Stimulated activated CD8-positive, alpha-beta memory T cell treated with anti-CD3 and anti-CD28 coated beads, Interleukin-12 subunit alpha, Interleukin-12 subunit beta, amount 100 ng/mL, for 24 hours (primary cell): ENCODE measurements around the gene HDAC7.

Source experiments
- DNase-seq: peaks from one replicate; pipeline ENCODE4 v3.0.0-alpha.2; 2020; ENCODE audit errors: extremely low read depth

The HDAC7 gene

DNA sequence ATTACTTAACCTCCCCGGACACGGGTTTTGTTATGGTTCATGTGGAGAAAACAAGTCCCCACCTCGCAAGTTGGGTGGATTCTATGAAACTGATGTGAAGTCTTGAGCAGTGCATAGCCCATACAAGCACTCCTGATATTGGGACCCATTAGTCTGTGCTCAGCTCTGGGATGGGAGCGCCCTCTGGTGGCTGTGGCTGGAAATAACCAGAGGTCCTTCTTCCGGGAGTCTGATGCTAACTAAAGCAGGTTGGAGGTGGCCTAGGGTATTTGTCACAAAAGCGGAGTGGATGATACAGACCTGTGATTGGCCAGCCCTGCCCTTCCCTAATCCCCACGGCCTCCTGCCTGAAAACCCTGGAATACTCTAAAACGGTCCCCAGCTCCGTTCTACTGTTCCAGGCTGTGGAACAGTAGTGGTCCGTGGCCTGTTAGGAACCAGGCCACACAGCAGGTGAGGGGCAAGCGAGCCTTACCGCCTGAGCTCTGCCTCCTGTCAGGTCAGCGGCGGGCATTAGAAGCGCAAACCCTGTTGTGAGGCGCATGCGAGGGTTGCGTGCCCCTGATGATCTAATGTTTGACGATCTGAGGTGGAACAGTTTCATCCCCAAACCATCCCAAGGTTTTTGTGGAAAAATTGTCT is 40.3 kb downstream of the HDAC7 start:
- peak; percentile 79 for DNase-seq

DNA sequence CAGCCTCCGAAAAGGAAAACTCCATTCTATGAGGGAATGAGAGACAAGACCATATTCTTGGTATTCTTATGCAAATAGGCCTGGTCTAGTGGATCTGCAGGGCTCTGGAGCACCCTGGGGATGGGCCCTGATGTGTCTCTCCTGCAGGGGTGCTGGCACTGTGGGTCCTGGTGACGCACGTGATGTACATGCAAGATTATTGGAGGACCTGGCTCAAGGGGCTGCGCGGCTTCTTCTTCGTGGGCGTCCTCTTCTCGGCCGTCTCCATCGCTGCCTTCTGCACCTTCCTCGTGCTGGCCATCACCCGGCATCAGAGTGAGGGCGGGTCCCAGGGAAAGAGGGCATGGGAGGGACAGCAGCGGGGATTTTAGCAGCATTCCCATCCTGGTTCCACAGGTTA is 40.8 kb downstream of the HDAC7 start:
- DNase-seq, result no peak

DNA sequence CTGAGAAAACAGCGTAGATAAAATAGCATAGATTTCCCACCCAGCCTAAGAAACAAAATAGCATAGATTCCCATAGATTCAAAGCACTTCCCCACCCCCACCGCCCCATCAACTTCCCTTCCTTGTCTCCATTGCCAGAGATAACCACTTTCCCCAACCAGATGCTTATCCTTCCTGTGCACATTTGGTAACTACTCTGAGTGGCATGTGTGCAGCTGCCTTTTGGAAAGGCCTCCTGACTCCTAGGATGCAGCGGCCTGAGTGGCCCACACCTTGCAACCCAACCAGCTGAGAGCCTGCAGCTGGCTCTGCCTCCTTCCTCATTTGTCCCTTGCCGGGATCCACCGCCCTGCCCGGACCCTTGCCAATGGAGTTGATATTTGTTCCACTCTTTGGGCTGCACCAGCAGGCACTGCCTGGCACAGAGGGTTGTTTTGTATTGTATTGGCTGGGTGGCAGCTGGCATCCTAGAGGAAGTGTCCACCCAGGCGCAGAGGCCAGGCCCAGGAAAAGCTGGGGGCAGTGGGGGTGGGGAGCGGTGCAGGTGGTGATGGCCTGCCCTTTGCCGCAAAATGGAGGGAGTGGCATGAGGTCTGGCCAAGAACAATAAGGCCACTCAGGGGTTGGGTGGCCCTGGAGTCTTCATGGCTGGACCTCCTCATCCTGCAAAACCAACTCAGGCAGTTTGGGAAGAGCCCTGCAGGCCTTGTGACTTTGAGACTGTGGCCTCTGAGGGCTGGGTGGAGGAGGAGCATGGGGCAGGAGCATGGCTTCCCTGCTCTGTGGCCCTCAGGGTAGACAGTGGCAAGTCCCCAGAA is 41.8 kb downstream of the HDAC7 start:
- no peak for DNase-seq

DNA sequence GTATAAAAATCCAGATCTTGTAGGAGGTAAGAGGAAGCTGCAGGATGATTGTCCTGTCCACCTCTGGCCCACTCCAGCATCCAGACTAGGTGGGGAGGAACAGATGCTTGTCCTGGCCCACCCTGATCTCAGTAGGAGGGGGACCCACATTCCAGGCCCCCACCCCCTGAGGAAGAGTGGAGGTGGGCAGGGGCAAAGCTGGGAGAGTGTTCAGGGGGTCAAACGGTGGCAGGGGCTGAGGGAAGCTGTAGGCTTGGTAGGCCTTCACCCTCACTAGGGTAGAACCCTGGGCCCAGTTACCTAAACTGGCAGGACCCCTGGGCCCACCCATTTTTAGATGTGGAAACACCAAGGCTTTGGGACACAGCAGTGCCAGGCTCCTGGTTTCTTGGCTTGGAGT is 42.6 kb downstream of the HDAC7 start:
- DNase-seq, result no peak

DNA sequence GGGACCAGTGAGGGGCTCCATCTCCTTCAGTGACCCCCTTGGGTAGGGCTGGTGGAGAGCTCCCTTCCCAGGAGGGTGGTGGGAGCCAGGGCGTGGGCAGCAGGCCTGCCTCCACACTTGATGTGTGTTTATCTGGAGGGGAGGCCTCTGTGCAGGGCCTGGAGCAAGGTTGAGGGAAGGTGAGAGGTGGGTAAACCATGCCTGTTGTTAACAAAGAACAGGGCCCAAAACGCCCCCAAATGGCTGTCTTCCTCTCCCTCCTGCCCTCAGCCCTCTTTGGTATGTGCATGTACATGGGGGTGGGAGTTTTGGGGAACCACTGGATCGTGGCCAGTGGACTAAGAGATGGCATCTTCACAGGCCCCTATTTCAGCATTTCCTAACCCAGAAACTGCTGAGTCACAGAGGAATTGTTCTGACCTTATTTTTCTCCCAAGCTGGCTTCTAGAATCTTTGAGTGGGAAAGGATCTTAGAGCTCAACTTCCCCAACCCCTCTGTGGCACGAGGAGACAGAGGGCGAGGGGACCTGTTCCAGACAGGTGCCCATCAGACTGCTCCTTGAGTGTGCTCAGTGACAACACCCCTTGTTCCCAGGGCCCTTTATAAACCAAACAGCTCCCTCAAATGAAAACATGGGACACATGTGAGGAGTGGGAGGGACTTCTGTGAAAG is 43.1 kb downstream of the HDAC7 start:
- no peak for DNase-seq

DNA sequence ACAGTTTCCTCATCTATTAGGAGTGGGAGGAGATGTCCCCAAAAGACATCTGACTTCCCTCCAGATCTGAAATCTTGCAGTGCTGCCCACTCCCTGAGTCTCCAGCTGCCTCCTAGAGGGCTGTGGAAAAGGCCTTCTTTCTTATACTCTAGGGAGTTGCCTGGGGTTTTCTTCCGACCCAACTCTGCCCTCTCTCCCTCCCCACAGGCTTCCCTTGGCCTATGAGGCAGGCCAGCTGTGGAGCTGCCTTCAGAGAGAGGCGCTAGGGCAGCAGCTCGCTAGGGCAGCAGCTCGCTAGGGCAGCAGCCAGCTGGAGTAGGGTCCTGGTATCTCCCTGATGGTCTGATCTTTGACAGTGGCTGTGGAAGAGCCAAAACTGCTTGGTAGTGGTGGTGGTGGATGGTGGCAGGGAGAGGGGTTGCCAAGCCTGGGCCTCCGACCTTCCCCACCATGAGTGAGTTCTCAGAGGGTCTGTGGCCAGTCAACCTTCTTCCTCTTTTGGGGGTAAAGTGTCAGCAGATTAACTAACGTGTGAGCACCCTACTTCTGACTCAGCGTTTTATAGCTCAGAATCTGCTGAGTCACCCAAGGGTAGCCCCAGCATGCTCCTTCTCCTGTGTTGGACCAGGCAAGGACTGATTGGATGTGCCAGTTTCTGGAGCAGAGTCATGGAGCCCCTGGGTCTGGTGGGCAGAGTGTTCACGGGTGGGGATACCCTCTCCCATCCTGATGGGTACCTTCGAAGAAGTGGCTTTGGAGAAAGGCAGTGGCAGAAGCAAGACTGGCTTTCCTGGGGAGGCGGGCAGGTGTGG is 44.4 kb downstream of the HDAC7 start:
- no peak for DNase-seq

DNA sequence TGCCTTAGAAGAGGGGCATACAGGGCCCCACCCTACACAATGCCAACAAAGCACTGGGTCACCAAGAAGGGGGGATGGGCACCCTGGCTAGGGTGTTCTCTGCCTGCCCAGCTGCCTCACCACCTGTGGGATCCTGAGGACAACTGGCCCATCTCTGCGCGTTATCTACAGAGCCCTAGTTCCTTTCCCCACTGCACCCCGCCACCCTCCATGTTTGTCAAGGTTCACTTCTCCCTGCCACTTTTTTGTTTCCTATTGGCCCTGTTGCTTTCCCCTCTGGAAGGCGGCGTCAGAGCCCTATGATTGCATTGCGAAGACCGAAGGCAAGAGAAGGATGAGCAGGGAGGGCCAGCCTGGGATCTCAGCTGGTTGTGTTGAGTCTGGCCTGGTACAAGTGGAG is 45.0 kb downstream of the HDAC7 start:
- no peak for DNase-seq

DNA sequence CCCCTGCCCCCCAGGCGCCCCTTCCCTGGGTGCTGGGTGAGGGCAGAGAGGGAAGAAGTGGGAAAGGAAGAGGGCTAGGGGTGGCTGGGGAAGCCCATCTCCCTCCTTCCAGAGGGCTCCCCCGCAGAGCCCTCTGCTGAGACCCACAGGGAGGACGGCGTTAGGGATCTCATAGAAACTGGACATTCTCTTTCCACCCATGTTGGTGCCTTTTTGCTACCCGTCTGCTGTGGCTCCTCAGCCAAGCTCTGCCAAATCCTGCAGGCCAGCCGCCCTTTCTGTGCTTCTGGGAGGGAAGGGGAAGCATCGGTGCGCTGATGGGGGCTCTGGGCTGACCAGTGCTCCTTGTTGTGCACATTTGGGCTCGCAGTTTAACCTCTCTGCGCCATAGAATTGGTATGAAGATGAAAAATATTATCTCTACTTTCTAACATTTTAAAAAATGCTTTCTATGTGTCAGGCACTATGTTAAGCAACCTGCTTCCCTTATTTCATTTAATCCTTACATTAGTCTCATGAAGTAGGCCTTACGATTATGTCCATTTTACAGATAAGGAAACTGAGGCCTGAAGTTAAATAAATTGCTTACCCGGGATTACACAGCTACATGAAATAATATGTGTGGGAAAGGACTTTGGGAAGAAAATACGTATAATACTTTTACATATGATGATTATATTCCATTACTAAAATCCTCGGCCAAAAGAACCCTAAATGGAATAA is 45.7 kb downstream of the HDAC7 start:
- DNase-seq, result no peak

DNA sequence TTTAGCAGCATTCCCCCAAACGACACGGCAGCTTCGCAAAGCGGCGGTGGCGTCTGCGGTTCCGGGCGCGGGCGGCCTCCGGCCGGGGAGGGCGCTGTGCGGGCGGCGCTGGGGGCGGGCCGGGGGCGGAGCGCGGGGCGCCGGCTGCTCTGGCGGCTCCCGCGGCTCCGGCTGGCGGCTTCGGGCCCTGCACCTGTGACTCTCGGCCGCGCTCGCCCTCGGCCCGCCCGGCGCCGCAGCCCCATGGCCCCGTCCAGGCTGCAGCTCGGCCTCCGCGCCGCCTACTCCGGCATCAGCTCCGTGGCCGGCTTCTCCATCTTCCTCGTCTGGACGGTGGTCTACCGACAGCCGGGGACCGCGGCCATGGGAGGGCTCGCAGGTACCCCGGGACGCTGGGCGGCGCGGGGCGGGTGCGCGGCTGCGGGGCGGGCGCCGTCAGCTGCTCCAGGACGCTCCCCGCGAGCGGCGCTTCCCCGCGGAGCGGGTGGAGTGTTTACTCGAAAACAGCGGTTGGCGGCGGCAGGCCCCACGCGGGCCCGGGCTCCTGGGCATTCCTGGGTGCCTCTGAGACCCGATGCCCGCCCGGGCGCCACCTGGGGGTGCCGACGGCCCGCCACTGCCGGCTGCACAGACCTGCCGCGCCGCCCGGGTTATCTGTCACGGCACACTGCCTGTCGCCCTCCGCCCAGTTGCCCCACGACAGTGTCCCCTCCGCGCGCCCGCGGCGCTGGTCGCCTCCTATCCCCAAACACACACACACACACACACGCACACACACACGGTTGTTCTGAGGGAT is 46.4 kb downstream of the HDAC7 start, which contains the start of gene SLC48A1:
TSS of gene SLC48A1 (plus strand) at position 177 of the 796 bp plus-strand sequence. CDS start at position 244, 67 bp downstream.
- DNase-seq, result peak; percentile 33

DNA sequence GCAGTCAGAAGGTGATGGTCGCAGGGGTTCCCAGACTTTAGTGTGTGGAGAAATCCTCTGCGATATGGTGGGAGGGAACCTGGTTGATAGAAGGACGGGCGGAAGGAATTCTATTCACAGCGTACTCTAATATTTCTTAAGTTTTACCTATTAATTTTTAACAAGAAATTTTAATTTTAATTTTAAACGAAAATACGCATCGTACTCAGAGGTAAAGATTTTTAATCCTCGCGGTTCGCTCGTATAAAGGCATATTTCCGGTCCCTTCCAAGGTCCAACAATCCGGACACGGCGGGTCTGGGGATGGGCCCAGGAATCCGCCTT is 47.0 kb downstream of the HDAC7 start:
- no peak for DNase-seq

DNA sequence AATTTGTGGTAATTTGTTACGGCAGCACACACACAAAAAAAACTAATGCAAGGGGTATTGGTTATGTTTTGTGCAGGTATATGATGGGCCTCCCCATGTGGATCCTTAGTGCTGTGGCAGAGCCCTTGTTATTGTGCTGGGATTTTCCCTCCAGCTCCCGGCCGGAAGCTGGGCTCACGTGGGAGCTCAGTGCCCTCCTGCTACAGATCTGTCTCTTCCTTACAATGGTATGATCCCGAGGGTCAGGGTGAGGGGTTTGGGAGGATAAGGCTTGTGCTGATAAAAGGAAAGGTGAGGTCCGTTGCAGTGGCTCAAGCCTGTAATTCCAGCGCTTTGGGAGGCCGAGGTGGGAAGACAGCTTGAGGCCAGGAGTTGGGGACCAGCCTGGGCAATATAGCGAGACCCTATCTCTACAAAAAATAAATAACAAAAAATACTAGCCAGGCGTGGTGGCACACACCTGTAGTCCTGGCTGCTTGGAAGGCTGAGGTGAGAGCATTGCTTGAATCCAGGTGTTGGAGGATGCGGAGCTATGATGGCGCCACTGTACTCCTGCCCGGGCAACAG is 47.5 kb downstream of the HDAC7 start:
- no peak for DNase-seq

DNA sequence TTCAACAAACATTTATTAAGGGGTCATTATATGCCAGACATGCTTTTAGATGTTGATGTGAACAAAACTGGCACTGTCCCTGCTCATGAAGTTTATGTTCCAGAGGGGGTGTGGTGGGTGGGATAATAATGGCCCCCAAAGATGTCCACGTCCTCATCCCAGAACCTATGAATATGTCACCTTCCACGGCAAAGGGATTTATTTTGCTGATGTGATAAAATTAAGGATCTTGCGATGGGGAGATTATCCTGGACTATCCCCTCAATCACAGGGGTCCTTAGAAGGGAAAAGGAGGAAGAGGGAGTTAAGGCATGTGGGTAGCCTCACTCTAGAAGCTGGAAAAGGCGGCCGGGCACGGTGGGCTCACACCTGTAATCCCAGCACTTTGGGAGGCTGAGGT is 48.4 kb downstream of the HDAC7 start:
- no peak for DNase-seq

DNA sequence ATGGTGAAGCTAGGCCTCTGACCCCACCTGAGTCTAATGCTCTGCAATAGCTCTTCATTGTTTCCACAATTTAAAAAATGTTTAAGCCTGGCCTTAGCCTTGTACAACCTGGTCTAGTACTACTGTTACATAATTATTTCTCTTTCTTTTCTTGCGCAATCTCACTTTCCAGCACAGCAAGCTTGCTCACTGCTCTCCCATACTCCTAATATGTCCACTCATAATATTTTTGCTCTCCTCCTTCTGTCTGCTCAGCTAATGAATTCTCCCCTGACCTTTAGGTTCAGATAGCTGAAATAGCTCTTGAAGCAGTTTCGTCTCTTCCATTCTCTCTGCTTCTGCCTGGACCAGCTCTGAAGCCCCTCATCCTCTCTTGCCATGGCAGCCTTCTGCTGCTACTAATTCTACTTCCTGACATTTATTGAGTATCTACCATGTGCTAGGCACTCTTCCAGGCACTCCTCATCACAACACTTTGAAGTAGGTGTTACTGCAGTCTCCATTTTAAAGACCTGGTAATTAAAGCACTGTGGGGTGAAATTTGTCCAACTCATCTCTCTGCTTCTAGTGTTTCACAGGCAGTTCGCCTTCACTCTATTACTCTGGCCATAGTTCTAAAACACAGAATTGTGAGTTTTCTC is 49.5 kb downstream of the HDAC7 start:
- no peak for DNase-seq

DNA sequence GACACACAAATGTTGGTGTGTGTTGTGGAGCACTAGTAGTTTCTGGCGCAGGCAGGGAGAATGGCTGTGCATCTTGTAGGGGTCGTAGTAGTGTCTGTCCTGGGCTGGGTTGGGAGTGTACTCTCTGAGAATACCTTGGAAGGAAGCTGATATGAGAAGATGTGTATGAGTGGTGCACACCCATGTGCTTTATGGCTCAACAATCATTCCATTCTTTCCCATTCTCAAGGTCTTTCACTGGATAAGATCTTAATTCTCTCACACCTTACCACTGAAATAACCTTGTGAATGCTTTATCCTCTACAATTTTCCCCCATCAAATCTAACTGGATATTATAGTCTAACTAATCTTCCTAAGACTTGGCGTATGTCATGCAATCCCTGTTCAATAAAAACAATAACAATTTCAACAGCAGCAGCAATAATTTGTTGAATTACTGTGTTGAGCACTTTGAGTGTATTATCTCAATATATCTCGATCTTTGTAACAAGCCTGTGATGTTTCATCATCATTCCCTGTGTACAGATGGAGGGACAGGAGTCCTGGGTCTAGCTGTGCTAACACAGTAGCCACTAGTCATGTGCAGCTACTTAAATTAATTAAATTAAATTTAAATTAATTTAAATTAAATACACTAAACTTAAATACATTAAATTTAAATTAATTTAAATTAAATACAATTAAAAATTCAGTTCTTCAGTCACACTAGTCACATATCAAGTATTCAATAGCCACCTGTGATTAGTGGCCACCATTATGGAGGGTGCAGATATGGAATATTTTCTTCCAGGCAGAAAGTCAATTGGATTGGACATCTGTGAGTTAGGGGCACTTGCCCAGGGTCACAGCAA is 50.2 kb downstream of the HDAC7 start:
- DNase-seq, result no peak

DNA sequence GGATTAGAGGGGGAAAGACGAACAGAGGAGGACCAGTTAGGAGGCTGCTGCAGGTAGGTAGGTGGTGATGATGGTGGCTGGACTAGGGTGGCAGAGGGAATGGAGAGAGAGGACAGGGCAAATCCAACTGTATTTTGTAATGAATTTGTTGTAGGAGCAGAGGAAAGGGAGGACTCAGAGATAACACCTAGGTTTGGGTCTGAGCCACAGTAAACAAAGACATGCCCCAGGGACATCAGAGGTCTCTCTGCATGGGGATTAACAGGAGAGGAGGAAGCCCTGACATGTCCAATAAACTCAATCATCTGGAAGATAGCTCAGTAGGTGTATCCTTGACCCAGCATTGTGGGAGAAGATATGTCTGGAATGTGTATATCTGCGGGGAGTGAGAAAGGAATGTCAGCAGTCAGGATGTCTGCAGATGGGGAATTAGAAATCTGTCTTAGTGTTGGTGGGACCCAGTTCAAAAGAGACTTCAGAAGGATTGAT is 51.3 kb downstream of the HDAC7 start:
- no peak for DNase-seq

DNA sequence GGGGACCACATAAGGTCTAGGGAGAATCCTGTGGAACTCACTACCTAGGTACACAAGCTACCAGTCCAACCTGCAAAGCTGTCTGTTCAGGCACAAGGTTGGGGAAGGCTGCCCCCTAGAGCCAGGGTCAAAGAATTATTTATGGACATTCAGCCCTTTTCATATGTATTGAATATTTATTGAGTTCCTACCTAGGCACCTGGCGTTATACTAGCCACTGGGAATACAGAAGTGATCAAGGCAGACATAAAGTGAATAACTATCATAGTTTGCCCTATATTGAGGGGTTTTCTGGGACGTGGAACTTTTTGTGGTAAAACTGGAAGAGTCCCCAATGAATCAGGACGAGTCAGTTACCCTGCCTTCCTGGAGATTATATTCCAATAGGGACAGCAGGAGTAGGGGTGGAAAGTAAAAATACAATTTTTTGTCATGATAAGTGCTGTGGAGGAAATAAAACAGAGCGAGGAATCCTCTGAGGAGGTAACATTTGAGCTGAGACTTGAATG is 52.4 kb downstream of the HDAC7 start:
- no peak for DNase-seq

DNA sequence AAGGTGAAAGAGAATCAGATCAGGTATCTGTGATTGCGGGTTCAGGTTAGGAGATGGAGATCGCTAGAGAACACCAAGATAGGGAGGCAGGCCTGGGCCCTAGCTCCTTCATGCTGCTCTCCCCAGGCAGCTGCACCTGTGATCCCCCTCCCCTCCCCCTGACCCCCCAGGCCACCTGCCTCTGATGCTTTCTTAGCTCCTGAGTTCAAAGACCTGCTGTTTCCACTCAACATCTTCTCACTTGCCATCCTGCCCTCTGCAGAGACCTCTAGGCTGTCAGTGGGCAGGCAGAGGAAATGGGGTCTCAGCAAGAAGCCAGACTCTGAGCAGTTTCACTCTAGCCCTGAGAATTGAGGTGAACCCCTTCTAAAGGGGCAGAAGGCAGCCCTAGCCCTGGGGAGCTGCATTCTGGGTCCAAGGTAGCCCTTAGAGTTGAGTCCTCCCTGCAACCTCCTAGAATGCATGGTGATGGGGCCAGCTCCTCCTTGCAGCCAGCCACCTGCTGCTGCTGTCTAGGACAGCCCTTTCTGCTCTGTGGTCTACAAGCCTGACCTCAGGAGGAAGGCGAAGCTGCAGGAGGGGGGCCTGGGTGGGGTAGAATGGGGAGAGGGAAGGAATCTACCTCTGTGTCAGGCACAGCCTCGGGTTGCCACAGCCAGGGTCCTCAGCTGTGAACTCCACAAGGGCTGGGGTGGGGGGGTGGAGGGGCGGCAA is 53.0 kb downstream of the HDAC7 start:
- no peak for DNase-seq
